B cell (primary cell): Measurements from ENCODE around the gene CS. TPM values are rescaled to one million over a fixed set of nuclear protein-coding genes. Genes with fewer than 3 reads are reported as not detected.
A peak's percentile ranks its signal among the peaks of the same experiment; 100 is the strongest.

Experiments
- ATAC-seq: fragments of 200-7000 bp; cut with Tn5 transposase; one replicate; pipeline ENCODE4 v1.10.0; 2021; ENCODE audit warnings: low read depth, mild to moderate bottlenecking, moderate number of reproducible peaks, moderate library complexity
- CTCF ChIA-PET: fragments of 350-600 bp; sonication (Branson Sonifier 250); formaldehyde crosslinking; loops from one replicate; lab custom pipeline; 2021; ENCODE audit warnings: antibody characterized with exemption, inconsistent platforms; lab: Charles Lee
- POLR2A ChIA-PET: fragments of 350-600 bp; sonication (Branson Sonifier 250); formaldehyde crosslinking; loops from one replicate; lab custom pipeline; 2021; ENCODE audit warnings: antibody characterized with exemption; lab: Charles Lee
- DNase-seq: peaks from one replicate; pipeline ENCODE4 v3.0.0; 2013
- H2AFZ ChIP-seq: 2 replicates; pipeline ENCODE4 v1.6.1; 2012; ENCODE audit warnings: mild to moderate bottlenecking, low read depth, low read length; ENCODE audit not compliant: insufficient read depth, poor library complexity, severe bottlenecking
- H3K27ac ChIP-seq, 2 donors: 1 replicate in 1 of 2; 2 replicates in 1 of 2; pipeline ENCODE4 v1.5.1; 2012 to 2013; ENCODE audit warnings: low read length in 2 of 2, mild to moderate bottlenecking in 2 of 2, moderate library complexity in 1 of 2
- H3K27me3 ChIP-seq, 4 experiments: fragments of 200-600 bp in 1 of 4; sonication (generic) in 1 of 4; replicated peaks in 1 of 4; 1 replicate in 2 of 4; 2 replicates in 2 of 4; pipeline versions ENCODE4 v1.6.1 to v1.7.0; 2013 to 2016; ENCODE audit warnings: low read length in 3 of 4, mild to moderate bottlenecking in 2 of 4, mixed read lengths in 1 of 4, moderate library complexity in 1 of 4; ENCODE audit not compliant: insufficient read depth in 4 of 4, control insufficient read depth in 3 of 4; ENCODE audit errors: control extremely low read depth in 1 of 4
- H3K36me3 ChIP-seq, 2 experiments: replicated peaks in 1 of 2; 1 replicate in 1 of 2; 2 replicates in 1 of 2; pipeline versions ENCODE4 v1.6.1 to v1.7.1; 2013; ENCODE audit warnings: low read length in 1 of 2; ENCODE audit not compliant: insufficient read depth in 2 of 2, control insufficient read depth in 1 of 2; ENCODE audit errors: control extremely low read depth in 1 of 2, extremely low read depth in 1 of 2
- H3K4me1 ChIP-seq, 2 donors: fragments of 200-600 bp in 1 of 2; sonication (generic) in 1 of 2; 1 replicate in 1 of 2; 2 replicates in 1 of 2; pipeline versions ENCODE4 v1.5.1 to v1.6.1; 2013 to 2017; ENCODE audit warnings: low read length in 2 of 2; ENCODE audit not compliant: control insufficient read depth in 2 of 2, insufficient read depth in 2 of 2
- H3K4me2 ChIP-seq: replicated peaks from 2 replicates; pipeline ENCODE3; 2012; ENCODE audit warnings: mild to moderate bottlenecking, low read depth, low read length; ENCODE audit not compliant: poor library complexity, severe bottlenecking
- H3K4me3 ChIP-seq, 5 experiments: fragments of 200-600 bp in 1 of 5; sonication (generic) in 1 of 5; 1 replicate in 3 of 5; 2 replicates in 2 of 5; pipeline versions ENCODE4 v1.5.1 to v1.7.0; 2011 to 2016; ENCODE audit warnings: low read length in 4 of 5, mild to moderate bottlenecking in 4 of 5, low read depth in 2 of 5, control low read depth in 1 of 5, moderate library complexity in 1 of 5; ENCODE audit not compliant: insufficient read depth in 1 of 5; ENCODE audit errors: control extremely low read depth in 1 of 5, extremely low read depth in 1 of 5
- H3K79me2 ChIP-seq: fragments of 200-600 bp; sonication (generic); one replicate; pipeline ENCODE4 v1.6.0; 2016; ENCODE audit warnings: low read length; ENCODE audit not compliant: control insufficient read depth, insufficient read depth
- H3K9ac ChIP-seq: fragments of 200-600 bp; sonication (generic); 2 replicates; pipeline ENCODE4 v1.6.1; 2017; ENCODE audit warnings: mild to moderate bottlenecking, low read length, moderate library complexity
- H3K9me3 ChIP-seq, 3 donors: one replicate each; pipeline versions ENCODE4 v1.6.1 to v1.7.1; 2013; ENCODE audit warnings: low read length in 2 of 3; ENCODE audit not compliant: control insufficient read depth in 2 of 3, insufficient read depth in 1 of 3; ENCODE audit errors: control extremely low read depth in 1 of 3
- H4K20me1 ChIP-seq: 2 replicates; pipeline ENCODE4 v1.6.0; 2012; ENCODE audit warnings: mild to moderate bottlenecking, low read length; ENCODE audit not compliant: insufficient read depth, control insufficient read depth, poor library complexity, severe bottlenecking
- H3K27ac Mint-ChIP-seq: one replicate; pipeline ENCODE4 v1.8.0; 2021; ENCODE audit warnings: mixed read lengths
- H3K27me3 Mint-ChIP-seq: one replicate; pipeline ENCODE4 v1.8.0; 2021; ENCODE audit warnings: mixed read lengths
- H3K4me1 Mint-ChIP-seq: one replicate; pipeline ENCODE4 v1.8.0; 2021; ENCODE audit warnings: mixed read lengths
- H3K4me3 Mint-ChIP-seq: one replicate; pipeline ENCODE4 v1.8.0; 2021; ENCODE audit warnings: mixed read lengths
- H3K9me3 Mint-ChIP-seq: one replicate; pipeline ENCODE4 v1.8.0; 2022; ENCODE audit warnings: mixed read lengths; ENCODE audit not compliant: insufficient read depth
- EZH2 ChIP-seq: IDR thresholded peaks from 2 replicates; pipeline ENCODE4 v1.6.1; 2012; ENCODE audit warnings: borderline replicate concordance, low read depth, mild to moderate bottlenecking, moderate library complexity, low read length; ENCODE audit not compliant: insufficient read depth, poor library complexity, severe bottlenecking
- WGBS: methylation state at CpG from one replicate; pipeline ENCODE4 v1.1.5; 2013; ENCODE audit warnings: missing lambda C conversion rate; ENCODE audit not compliant: insufficient coverage; 5-methylcytosine and 5-hydroxymethylcytosine counted together
- intact Hi-C: fragments of 100-400 bp; cut with micrococcal nuclease; formaldehyde crosslinking; loops from one replicate; pipeline ENCODE4 v1.10.0; 2022
- polyA plus RNA-seq: library from polyadenylated mRNA; depleted of rRNA; stranded (reverse); fragments of >200 nt; gene quantifications from 2 replicates; pipeline ENCODE4 v1.2.3, GENCODE V29; 2012
- total RNA-seq, 2 donors: library from RNA; stranded (reverse); fragments of 120-200 nt in 1 of 2; gene quantifications; 1 replicate in 1 of 2; 2 replicates in 1 of 2; pipeline versions ENCODE4 v1.2.3 to v1.2.4, GENCODE V29; 2013 to 2022
- TF ChIP-seq, protein P1 (sequence below): fragments of 200-600 bp; IDR thresholded peaks from one replicate; pipeline ENCODE4 v1.8.0; 2022; ENCODE audit warnings: antibody characterized with exemption, mild to moderate bottlenecking

The CS gene
- total and polyA plus RNA-seq, 2 donors (not counting 1 experiment from before 2014, with no cell fraction given): 114 to 154 TPM

DNA sequence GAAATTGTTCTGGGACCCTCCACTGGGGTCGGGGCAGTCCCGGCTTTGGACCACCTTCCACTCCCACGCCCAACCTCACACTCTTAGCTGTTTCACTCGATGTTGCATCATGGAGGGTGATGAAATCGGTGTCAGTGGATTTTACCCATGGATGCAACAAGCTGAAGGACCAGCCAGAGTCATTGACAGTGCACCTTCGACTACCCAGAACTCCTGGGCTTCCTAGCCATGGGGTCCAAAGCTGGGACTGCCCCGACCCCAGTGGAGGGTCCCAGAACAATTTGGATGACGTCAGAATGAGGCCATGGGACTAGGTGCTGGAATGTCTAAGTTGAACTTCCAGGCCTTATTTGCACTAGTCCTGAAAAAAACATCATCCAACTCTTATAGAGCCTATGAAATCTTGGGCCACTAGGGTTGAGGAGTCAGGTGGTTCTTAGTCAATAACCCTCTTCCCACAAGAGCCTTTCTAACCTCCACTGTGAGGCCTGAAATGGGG lies 37.7 kb upstream of the CS start:
- peaks cover 0 to 15% of the 10 kb centered on the region in 2 experiments for H3K36me3 ChIP-seq
- TF ChIP-seq, protein P1, sequence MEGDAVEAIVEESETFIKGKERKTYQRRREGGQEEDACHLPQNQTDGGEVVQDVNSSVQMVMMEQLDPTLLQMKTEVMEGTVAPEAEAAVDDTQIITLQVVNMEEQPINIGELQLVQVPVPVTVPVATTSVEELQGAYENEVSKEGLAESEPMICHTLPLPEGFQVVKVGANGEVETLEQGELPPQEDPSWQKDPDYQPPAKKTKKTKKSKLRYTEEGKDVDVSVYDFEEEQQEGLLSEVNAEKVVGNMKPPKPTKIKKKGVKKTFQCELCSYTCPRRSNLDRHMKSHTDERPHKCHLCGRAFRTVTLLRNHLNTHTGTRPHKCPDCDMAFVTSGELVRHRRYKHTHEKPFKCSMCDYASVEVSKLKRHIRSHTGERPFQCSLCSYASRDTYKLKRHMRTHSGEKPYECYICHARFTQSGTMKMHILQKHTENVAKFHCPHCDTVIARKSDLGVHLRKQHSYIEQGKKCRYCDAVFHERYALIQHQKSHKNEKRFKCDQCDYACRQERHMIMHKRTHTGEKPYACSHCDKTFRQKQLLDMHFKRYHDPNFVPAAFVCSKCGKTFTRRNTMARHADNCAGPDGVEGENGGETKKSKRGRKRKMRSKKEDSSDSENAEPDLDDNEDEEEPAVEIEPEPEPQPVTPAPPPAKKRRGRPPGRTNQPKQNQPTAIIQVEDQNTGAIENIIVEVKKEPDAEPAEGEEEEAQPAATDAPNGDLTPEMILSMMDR: no peak
- TF ChIP-seq EZH2: no peak
- H3K27ac ChIP-seq: peak overlapping the region; percentile 86 to 88
- H3K4me1 Mint-ChIP-seq: peaks cover 55% of the 10 kb centered on the region
- H3K9me3 ChIP-seq: no peaks in the 10 kb centered on the region
- peaks cover 43 to 52% of the 10 kb centered on the region in 2 donors for H3K4me1 ChIP-seq
- intact Hi-C loops: loop anchor here (1.0 to 2.0 kb wide), 3 partner anchors 22 to 126 kb away; partner anchors contain the start of gene STAT2
- H3K4me3 ChIP-seq: no peak overlapping the region
- H4K20me1 ChIP-seq: no peaks in the 10 kb centered on the region
- H3K9ac ChIP-seq: no peak overlapping the region
- no peaks in the 10 kb centered on the region for H3K9me3 Mint-ChIP-seq
- no peaks in the 10 kb centered on the region for H3K27me3 Mint-ChIP-seq
- peaks cover 18% of the 10 kb centered on the region for H3K79me2 ChIP-seq
- H3K4me2 ChIP-seq: peak overlapping the region; percentile 81
- DNase-seq (no peak), ATAC-seq (no peak)
- POLR2A ChIA-PET: interaction anchor here (0.6 to 2.5 kb wide), 6 partner anchors 12 to 148 kb away, joined by 4 to 22 read pairs (median 6); partner anchors contain the start of genes CNPY2 and STAT2
- no peaks in the 10 kb centered on the region for H3K27me3 ChIP-seq
- H2AFZ ChIP-seq: no peak overlapping the region
- peak overlapping the region; percentile 99 for H3K27ac Mint-ChIP-seq
- CTCF ChIA-PET: interaction anchor here (0.8 to 7.6 kb wide), 5 partner anchors 19 to 127 kb away, joined by 3 to 45 read pairs (median 23); partner anchors contain the start of genes CNPY2 and STAT2
- WGBS: 92% methylated on average over 4 of the region's 8 CpGs
- H3K4me3 Mint-ChIP-seq: peak overlapping the region; percentile 95
